GM18951 (cell line): ENCODE data around the gene LTO1.

Experiments
- POLR2A ChIP-seq: IDR thresholded peaks from 4 replicates; pipeline ENCODE4 v1.6.1; 2011; ENCODE audit warnings: mild to moderate bottlenecking; ENCODE audit not compliant: insufficient read length, insufficient read depth; ENCODE audit errors: extremely low read depth
- in situ Hi-C: fragments of 300-500 bp; cut with MboI; formaldehyde crosslinking; loops from one replicate; pipeline ENCODE4 v1.12.0; 2022; ENCODE audit warnings: low sequenced_read_pairs, mixed read lengths, inconsistent platforms; ENCODE audit not compliant: unreplicated experiment

The LTO1 gene

GRCh38 chr11:69664103-69664775, 10.9 kb downstream of the LTO1 start:
- no peak for TF ChIP-seq POLR2A
- in situ Hi-C loops = no loop called here

DNA sequence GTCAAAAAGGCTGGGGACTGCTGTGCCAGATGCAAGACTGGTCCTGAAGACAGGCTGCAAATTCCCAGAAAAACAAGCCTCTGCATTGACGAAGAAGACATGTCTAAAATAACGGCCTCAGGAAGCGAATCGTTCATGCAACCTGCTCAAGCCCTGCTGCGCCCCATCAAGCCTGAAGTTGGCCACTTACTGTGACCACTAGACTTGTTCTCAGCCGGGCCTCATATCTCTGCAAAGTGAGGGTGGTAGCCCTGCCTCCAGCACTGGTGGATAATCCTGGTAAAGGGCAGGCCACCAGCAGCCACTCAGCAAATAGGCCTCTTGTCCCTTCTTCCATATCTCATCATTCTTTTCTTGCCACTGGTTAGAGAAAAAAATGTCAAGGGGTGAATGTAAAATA, 11.8 kb downstream of the LTO1 start:
- no peak for TF ChIP-seq POLR2A
- in situ Hi-C loops = no loop called here

DNA sequence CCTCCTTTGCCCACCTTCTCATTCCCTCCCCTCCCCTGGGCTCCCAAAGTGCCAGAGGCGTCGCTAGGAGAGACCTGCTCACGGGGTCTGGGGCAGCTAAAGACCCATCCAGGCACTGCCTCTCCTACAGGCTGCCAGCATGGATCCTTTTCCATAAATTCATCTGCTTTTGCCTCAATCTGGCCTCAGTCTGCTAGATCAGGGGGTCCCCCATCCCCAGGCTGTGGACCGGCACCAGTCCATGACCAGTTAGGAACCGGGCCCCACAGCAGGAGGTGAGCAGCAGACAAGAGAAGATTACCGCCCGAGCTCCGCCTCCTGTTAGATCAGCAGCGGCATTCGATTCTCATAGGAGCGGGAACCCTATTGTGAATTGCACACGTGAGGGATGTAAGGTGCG, 12.3 kb downstream of the LTO1 start:
- in situ Hi-C loops = no loop called here
- no peak for TF ChIP-seq POLR2A

DNA sequence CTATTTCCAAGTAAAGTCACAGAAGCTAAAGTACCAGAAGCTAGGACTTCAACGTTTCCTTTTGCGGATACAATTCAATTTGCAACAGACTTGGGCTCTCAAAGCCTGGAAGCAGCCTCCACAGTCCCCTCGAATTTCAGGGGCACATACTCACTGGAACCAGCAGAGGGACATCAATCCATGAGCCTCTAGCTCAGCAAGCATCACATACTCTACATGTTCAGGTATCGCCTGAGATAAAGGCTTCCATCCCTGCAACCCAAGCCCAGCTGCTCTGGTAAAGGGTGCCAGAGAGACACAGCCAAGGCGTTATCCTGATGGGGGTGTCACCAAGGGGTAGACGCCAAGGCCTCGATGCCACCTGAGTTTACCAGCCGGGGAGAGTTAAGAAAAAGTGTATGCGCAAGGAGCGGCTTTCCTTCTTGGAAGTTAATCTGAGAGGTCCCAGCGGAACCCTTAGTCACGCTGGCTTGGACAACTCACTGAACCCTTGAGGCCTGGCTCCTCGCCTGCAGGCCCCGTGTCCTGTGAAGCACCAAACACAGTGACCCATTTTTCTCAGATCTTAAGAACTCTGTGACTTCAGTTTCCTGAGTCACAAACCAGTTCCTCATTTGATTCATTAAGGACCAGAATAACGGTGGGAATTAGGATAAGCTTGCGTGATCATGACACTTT, 13.0 kb downstream of the LTO1 start:
- no peak for TF ChIP-seq POLR2A
- in situ Hi-C loops = no loop called here

GRCh38 chr11:69661413-69661715, 13.8 kb downstream of the LTO1 start:
- no peak for TF ChIP-seq POLR2A
- in situ Hi-C loops = no loop called here

DNA sequence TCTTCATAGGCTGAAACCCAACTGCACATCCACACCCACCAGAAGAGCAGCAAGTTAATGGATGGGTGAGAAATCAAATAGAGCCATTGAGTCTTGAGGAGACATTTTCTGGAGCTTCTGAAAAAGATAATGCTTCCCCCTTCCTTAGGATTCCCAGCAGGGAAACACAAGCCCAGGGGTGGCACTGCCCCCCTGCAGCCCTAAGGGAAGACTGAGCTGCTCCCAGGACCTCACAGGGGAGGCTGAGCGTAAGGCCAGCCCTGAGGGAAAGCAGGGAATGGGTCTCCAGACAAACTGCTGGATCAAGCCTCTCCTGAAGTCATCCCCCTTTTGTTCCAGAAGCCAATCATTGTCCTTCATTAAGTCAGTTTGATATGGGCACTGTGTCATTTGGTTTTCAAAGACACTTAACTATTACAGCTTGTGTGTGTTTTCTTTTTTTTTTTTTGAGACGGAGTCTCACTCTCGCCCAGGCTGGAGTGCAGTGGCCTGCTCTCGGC, 15.1 kb downstream of the LTO1 start:
- in situ Hi-C loops = no loop called here
- TF ChIP-seq POLR2A = no peak

- in situ Hi-C loops = no loop called here
- no peak for TF ChIP-seq POLR2A
These were observed 15.6 kb downstream of the LTO1 start for GRCh38 chr11:69659591-69659990.

DNA sequence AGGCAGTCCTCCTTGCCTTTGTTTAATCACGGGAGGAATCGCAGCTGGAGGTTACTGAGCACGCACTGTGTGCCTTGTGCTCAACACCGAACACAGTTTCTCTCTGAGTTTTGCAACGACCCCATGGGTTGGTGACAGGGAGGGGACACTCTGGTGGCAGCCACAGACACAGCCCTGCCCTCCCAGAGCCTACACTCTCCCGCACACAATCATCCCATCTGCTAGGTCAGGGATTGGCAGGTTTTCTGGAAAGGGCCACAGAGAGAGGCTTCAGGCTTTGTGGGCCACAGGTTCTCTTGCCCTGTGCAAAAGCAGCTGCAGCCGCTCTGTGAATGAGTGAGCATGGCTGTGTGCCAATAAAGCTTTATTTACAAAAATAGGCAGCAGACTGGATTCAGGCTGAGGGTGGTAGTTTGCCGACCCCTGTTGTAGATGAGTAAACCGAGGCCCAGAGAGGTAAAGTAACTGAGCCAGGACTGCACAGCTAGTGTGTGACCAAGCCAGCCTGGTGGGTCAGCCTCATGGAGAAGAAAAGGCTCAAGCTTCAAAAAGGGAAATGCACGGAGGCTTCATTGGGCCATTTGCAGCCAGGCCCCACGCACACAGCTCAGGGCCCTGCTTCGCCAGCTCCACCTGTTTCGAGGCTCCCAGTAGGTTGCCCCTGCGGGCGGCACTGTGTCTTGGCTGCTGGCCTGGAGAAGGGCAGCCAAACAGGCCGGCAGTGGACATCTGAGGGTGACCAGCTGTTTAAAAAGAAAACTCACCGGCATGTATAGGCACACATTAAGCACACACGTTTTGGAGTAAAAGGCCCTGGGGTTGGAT, 16.3 kb downstream of the LTO1 start:
- no peak for TF ChIP-seq POLR2A
- in situ Hi-C loops = no loop called here

DNA sequence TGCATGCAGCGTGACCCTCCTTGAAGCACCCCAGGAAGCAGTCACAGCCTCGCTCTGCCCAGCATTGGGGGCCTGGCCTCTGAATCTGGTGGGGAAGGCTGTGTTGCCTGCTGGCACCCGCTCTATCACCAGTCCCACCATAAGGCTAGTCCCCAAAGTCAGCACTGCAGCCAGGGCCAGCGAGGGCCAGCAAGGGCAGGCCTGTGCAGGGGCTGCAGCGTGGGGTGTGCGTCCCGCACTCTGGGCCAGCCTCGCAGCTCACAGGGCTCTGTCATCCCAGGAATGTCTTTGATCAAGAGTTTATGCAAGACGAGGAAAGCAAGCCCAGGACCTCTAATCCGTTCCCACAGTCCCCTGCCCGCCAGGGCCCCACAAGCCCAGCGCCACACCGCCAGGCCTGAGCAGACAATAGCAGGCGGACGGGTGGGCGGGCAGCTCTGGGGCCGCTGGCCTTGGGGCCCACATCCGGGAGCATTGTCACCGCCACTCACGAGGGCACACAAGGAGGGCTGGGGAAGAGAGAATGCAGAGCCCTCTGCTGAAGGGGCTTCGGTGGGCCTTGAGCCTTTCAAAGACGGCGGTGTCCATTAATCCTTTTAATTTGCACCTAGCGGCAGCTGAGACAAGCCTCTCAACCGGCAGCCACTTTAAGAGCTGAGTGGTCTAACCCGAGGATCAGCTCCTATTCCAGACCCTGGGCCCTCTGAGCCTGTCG, 17.1 kb downstream of the LTO1 start:
- in situ Hi-C loops = no loop called here
- no peak for TF ChIP-seq POLR2A

DNA sequence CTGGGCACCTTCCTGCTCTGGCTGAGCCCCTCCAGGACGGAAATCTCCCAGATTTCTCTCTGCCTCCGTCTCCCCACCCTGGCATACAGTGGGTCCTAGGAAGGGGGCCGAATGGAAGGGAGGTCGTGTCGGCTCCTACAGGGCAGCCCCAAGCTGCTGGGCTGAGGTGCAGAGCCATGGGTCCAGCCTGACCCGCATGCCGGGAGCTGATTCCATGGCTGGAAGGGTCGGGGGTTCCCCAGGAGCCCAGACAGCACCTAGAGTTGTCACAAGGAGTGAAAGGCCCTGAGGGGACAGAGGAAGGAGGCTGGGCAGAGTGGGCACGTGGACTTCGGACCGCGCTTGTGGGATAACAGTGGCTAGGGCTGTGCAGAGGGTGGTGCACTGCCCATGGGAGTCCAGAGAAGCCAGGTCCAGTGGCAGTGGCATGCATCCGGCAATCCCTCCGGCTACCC, 17.7 kb downstream of the LTO1 start:
- in situ Hi-C loops = no loop called here
- no peak for TF ChIP-seq POLR2A

DNA sequence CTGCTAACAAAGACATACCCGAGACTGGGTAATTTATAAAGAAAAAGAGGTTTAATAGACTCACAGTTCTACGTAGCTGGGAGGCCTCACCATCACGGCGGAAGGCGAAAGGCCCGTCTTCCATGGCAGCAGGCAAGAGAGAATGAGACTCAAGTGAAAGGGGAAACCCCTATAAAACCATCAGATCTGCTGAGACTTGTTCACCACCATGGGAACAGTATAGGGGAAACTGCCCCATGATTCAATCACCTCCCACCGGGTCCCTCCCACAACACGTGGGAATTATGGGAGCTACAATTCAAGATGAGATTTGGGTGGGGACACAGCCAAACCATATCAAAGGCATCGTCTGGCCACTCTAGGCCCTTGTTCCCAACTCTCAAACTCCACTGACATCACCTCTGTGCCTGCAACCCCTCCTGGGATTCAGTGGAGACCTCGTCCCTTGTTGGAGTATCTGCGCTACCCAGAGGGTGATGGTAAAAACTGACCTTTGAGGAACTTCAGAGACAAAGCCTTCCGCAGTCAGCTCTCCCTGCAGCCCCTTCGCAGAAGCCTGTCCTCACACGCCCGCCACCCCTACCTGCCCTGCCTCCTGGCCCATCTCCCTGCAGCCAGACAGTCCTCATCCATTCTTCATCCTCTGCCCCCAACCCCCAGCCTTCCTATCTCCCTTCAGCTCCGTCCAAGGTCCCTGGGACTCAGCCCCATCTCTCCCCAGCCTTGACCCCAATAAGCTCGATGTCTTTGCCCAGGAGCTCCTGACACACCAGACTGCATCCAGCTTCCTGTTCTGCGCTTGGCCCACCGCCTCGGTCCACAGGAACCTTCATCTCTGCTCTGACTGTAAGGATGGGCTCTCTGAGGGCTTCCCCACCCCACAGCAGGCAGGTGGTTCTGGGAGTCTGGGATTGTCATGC, 18.4 kb downstream of the LTO1 start:
- TF ChIP-seq POLR2A = no peak

More for the DNA sequence above, 18.4 kb downstream of the LTO1 start:
- in situ Hi-C loops = no loop called here
